NCI-H1436 (cell line): Measurements from ENCODE around the gene SYT11.
"Not testable (repeated sequence)": the region's sequence is repeated elsewhere in the genome, so short reads cannot be mapped to it uniquely, and the experiment has no call there.

Source experiments
- DNase-seq: peaks from one replicate; lab custom pipeline; 2025; lab: John Stamatoyannopoulos, UW

The SYT11 gene

GRCh38 chr1:155899683-155900082, 40.3 kb downstream of the SYT11 start:
- no peak for DNase-seq

GRCh38 chr1:155900161-155900560, 40.8 kb downstream of the SYT11 start:
- no peak for DNase-seq

GRCh38 chr1:155904261-155904660, 44.9 kb downstream of the SYT11 start:
- DNase-seq, result no peak

GRCh38 chr1:155909894-155910293, 50.5 kb downstream of the SYT11 start:
- DNase-seq, result no peak

- no peak for DNase-seq
Observed at GRCh38 chr1:155910621-155911121, 51.3 kb downstream of the SYT11 start.

- peak; percentile 81 for DNase-seq
Observed at GRCh38 chr1:155911156-155912055, 52.0 kb downstream of the SYT11 start, which contains the start of gene RIT1. TSS of gene RIT1 (minus strand) at chr1:155911349. CDS start at chr1:155910761, 588 bp downstream.

- DNase-seq, result no peak
Observed at GRCh38 chr1:155912056-155912536, 52.7 kb downstream of the SYT11 start.

GRCh38 chr1:155913969-155914757, 54.8 kb downstream of the SYT11 start:
- no peak for DNase-seq

GRCh38 chr1:155918660-155919059, 59.3 kb downstream of the SYT11 start:
- DNase-seq, result no peak

GRCh38 chr1:155919801-155920200, 60.4 kb downstream of the SYT11 start:
- DNase-seq, result no peak

- DNase-seq, result no peak
Observed at GRCh38 chr1:155920717-155921116, 61.4 kb downstream of the SYT11 start.

- no peak for DNase-seq
Observed at GRCh38 chr1:155925506-155925905, 66.1 kb downstream of the SYT11 start.

- no peak for DNase-seq
Observed at GRCh38 chr1:155929057-155929456, 69.7 kb downstream of the SYT11 start.

GRCh38 chr1:155930725-155931124, 71.4 kb downstream of the SYT11 start:
- not testable (repeated sequence) for DNase-seq

GRCh38 chr1:155931332-155932038, 72.1 kb downstream of the SYT11 start:
- no peak for DNase-seq

GRCh38 chr1:155932081-155932480, 72.7 kb downstream of the SYT11 start:
- no peak for DNase-seq

GRCh38 chr1:155932487-155932886, 73.1 kb downstream of the SYT11 start:
- no peak for DNase-seq

GRCh38 chr1:155933591-155934096, 74.3 kb downstream of the SYT11 start:
- DNase-seq, result no peak

GRCh38 chr1:155934097-155934935, 74.9 kb downstream of the SYT11 start, which contains the start of gene KHDC4:
TSS of gene KHDC4 (minus strand) at chr1:155934413. CDS start at chr1:155934373, 40 bp downstream.
- DNase-seq, result peak; percentile 98
